ENCODE results near the gene HIF1AN.

- TF ChIP-seq CTCF (IDR thresholded peaks at IDR 0.05) (no peak), EZH2 (IDR thresholded peaks at IDR 0.05; ENCODE audit: borderline replicate concordance, insufficient read depth, low read depth, low read length, poor library complexity, severe bottlenecking) (no peak)
Observed at GRCh38 chr10:100571084-100571856, 35.5 kb downstream of the HIF1AN start.

All from B cell (primary cell).